T-helper 17 cell (primary cell): ENCODE results near the gene TBC1D22A. TPM values are rescaled to one million over a fixed set of nuclear protein-coding genes. Genes with fewer than 3 reads are reported as not detected.
A peak's percentile ranks its signal among the peaks of the same experiment; 100 is the strongest.

Experiments
- ATAC-seq: fragments of 150-1000 bp; cut with Tn5 transposase; 2 replicates; pipeline ENCODE4 v1.10.0; 2021; ENCODE audit warnings: mild to moderate bottlenecking, moderate library complexity
- DNase-seq, 3 donors: peaks; one replicate each; pipeline versions ENCODE4 v3.0.0 to v3.0.0-alpha.2; 2020 to 2021
- H3K9me3 ChIP-seq: one replicate; pipeline ENCODE4 v1.7.0; 2013; ENCODE audit warnings: low read length, mild to moderate bottlenecking; ENCODE audit not compliant: control insufficient read depth, poor library complexity, severe bottlenecking
- H3K27ac Mint-ChIP-seq: one replicate; pipeline ENCODE4 v1.8.0; 2022; ENCODE audit warnings: mild to moderate bottlenecking, moderate library complexity, mixed read lengths
- H3K27me3 Mint-ChIP-seq: one replicate; pipeline ENCODE4 v1.8.0; 2022; ENCODE audit warnings: mixed read lengths
- H3K36me3 Mint-ChIP-seq: one replicate; pipeline ENCODE4 v1.8.0; 2022; ENCODE audit warnings: low read depth, mixed read lengths
- H3K4me1 Mint-ChIP-seq: one replicate; pipeline ENCODE4 v1.8.0; 2022; ENCODE audit warnings: mild to moderate bottlenecking, mixed read lengths
- H3K4me3 Mint-ChIP-seq: one replicate; pipeline ENCODE4 v1.8.0; 2022; ENCODE audit warnings: mild to moderate bottlenecking, moderate library complexity, mixed read lengths
- total RNA-seq, 4 donors: library from RNA in 2 of 4; stranded (reverse) in 2 of 4; gene quantifications; one replicate each; pipeline ENCODE4 v1.2.3 and lab custom pipeline; 2022 to 2026

TBC1D22A gene
- total RNA-seq, 2 donors from 2014 or later = 42.1 to 43.8 TPM

DNA sequence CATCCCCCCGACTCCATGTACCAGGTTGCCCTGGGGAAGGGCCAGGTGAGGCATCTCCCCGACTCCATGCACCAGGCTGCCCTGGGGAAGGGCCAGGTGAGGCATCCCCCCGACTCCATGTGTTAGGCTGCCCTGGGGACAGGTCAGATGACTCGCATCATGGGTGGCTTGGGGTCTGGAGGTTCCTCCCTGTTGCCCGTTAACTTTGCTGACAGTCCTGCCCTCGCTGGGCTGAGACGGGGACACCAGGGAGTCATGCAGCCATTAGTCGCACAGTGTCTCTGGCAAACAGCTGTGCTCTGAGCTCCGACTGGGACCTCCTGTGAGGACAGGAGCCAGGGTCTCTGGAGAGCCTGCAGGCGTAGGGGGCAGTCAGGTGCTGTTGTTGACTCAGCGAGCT lies 336.1 kb downstream of the TBC1D22A start:
- Mint-ChIP-seq H3K4me1 (peaks cover 5% of the 10 kb centered on the region), H3K27ac (no peak overlapping the region), H3K4me3 (no peak overlapping the region), H3K27me3 (no peaks in the 10 kb centered on the region), H3K36me3 (peaks cover 2% of the 10 kb centered on the region)
- ATAC-seq (no peak), DNase-seq (no peak)
- H3K9me3 ChIP-seq = no peaks in the 10 kb centered on the region

DNA sequence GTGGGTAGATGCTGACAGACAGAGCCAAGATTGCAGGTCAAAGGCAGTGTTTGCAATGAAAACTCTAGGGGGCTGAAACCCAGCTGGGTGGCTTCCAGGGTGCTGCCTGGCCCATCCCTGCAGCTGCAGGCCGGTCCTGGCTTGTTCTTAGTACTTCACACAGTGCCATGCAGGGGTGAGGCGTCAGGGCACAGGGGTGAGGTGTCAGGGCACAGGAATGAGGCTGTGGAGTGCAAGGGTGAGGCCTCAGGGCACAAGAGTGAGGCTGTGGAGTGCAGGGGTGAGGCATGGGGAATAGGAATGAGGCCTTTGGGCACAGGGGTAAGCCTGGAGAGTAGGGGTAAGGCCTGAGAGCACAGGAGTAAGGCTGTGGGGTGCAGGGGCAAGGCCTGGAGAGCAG lies 337.6 kb downstream of the TBC1D22A start:
- peaks cover 2% of the 10 kb centered on the region for H3K36me3 Mint-ChIP-seq
- no peaks in the 10 kb centered on the region for H3K9me3 ChIP-seq
- ATAC-seq (no peak), DNase-seq (no peak)
- peaks cover 5% of the 10 kb centered on the region for H3K4me1 Mint-ChIP-seq
- no peak overlapping the region for H3K4me3 Mint-ChIP-seq
- H3K27ac Mint-ChIP-seq = no peak overlapping the region
- H3K27me3 Mint-ChIP-seq = no peaks in the 10 kb centered on the region

DNA sequence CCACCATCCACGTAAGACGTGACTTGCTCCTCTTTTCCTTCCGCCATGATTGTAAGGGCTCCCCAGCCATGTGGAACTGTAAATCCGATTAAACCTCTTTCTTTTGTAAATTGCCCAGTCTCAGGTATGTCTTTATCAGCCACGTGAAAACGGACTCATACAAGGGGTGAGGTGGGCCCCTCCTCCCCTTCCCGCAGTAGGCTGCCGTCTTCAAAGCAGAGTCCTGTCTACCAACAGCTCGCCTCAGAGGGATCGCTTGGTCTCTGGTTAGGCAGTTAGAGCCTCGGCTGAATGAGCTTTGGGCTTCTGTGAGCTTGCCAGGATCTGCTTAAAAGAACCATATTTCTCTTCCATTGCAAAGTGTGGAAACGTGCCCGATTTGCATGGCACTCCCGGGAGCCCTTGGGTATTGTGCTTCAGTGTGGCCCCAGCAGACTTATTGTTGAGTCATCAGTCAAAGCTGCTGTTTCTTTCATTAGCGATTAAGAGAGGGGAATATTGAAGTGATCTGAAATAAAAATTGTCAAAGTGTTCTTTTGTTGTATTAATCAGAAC lies 338.3 kb downstream of the TBC1D22A start:
- Mint-ChIP-seq H3K27me3 (no peaks in the 10 kb centered on the region), H3K4me3 (no peak overlapping the region), H3K4me1 (peaks cover 5% of the 10 kb centered on the region)

DNA sequence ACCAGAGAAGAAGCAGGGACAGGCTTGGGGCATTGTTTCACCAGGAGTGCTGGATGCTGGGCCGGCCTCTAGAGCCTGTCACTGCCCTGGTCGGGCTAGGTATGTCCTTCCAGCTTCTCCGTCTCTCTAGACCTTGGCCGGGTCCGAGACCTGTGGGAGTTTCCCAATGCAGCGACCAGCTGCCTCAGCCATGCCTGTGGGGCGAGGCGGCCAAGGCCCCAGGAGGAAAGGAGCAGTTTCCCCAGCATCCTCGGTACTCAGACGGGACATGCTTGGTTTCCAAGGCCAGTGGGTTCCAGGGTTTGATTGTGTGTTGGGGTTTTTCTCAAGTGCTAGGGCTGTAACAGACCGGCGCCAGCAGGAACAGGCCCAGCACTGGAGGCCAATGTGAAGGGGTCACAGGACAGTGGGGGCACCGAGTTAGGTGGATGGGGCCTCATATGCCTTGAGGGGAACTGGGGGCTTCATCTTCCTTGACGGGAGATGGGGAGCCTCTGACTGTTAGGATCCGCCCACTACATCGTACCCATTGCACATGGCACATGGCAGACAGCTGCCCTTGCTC lies 339.0 kb downstream of the TBC1D22A start:
- no peak for DNase-seq
- ATAC-seq = no peak

More for the DNA sequence above, 338.3 kb downstream of the TBC1D22A start:
- no peaks in the 10 kb centered on the region for H3K9me3 ChIP-seq
- Mint-ChIP-seq H3K27ac (no peak overlapping the region), H3K36me3 (peaks cover 2% of the 10 kb centered on the region)
- DNase-seq (no peak), ATAC-seq (no peak)

DNA sequence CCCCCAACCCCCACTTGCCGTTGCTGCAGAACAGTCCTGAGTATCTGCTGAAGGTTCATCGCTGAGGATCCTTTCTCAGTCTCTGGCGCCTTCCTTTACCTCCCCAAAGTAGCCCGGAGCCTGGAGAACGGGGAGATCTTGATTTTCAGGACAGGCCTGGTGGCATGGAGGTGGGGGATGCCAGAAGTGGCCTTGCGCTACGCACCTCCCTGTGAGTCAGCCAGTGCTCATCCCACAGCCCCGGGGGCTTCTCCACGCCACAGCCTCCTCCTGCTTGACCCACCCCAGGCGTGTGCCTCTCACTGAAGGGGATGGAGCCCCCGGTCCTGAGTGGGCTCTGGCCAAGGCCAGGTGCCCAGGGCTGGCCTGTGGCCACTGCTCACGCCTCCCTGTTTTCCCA lies 339.6 kb downstream of the TBC1D22A start:
- Mint-ChIP-seq H3K4me1 (peaks cover 5% of the 10 kb centered on the region), H3K4me3 (no peak overlapping the region), H3K36me3 (peaks cover 2% of the 10 kb centered on the region), H3K27me3 (no peaks in the 10 kb centered on the region), H3K27ac (no peak overlapping the region)
- ATAC-seq (no peak), DNase-seq (no peak)
- no peaks in the 10 kb centered on the region for H3K9me3 ChIP-seq

More for the DNA sequence above, 339.0 kb downstream of the TBC1D22A start:
- Mint-ChIP-seq H3K27me3 (no peaks in the 10 kb centered on the region), H3K36me3 (peaks cover 2% of the 10 kb centered on the region), H3K4me1 (peaks cover 9% of the 10 kb centered on the region), H3K27ac (no peak overlapping the region), H3K4me3 (no peak overlapping the region)
- no peaks in the 10 kb centered on the region for H3K9me3 ChIP-seq

DNA sequence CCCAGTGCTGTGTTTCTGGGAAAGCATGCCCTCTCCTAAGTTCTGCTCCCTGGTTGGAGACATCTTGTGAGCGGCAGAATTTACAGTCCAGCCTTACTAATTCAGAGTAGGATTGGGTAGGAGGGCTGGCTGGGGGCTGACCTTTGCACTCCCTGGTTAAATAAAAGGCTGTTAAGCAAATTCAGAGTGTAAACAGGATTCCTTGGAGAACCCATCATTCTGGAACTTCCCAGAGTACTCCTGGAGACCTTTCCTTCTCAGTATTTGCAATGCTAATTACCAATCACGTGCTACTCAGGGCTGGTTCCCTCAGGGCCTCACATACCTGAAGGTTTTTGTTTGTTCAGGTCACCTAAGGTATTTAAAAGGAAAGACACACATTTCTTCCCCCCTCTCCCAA lies 340.2 kb downstream of the TBC1D22A start:
- peaks cover 2% of the 10 kb centered on the region for H3K36me3 Mint-ChIP-seq
- DNase-seq = no peak
- H3K27ac Mint-ChIP-seq = no peak overlapping the region
- H3K9me3 ChIP-seq = no peaks in the 10 kb centered on the region
- ATAC-seq = no peak
- H3K27me3 Mint-ChIP-seq = no peaks in the 10 kb centered on the region
- no peak overlapping the region for H3K4me3 Mint-ChIP-seq
- H3K4me1 Mint-ChIP-seq = peaks cover 6% of the 10 kb centered on the region

DNA sequence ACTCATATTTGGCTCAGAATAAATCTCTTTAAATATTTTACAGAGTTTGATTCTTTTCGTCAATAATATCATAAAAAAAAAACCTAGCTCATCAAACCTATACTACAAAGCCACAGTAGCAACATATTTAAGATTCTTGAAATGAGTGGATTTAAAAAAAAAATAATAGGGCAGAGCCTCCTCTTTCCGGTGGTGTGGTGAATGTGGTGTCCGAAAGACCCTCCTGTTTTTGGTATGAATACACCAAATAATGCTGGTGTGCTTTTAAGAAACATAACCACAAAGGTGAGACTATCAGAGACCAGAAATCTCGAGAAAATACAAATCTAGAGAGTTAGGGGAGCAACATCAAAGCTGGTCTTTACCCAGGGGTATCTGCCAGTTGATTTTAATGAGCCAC lies 342.6 kb downstream of the TBC1D22A start:
- no peak for ATAC-seq
- H3K27ac Mint-ChIP-seq = no peak overlapping the region

DNA sequence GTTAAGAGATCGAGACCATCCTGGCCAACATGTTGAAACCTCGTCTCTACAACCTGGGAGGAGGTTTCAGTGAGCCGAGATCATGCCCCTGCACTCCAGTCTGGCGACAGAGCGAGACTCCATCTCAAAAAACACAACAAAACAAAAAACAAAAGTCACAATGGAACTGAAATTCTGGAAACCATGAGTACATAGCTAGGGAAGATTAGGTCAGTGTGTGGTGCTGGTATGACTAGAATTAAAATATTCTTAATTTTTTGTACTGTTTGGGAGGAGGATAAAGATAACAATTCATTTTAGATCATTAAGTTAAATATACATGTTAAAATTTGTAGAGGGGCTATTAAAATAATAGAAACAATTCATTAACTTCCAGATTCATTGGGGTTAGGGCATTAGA lies 344.4 kb downstream of the TBC1D22A start:
- H3K9me3 ChIP-seq = no peaks in the 10 kb centered on the region
- Mint-ChIP-seq H3K36me3 (no peaks in the 10 kb centered on the region), H3K27me3 (no peaks in the 10 kb centered on the region), H3K4me1 (peaks cover 11% of the 10 kb centered on the region), H3K27ac (peak overlapping the region; percentile 6), H3K4me3 (no peak overlapping the region)
- DNase-seq (no peak), ATAC-seq (no peak)

More for the DNA sequence above, 342.6 kb downstream of the TBC1D22A start:
- no peaks in the 10 kb centered on the region for H3K9me3 ChIP-seq
- no peak for DNase-seq
- peaks cover 2% of the 10 kb centered on the region for H3K36me3 Mint-ChIP-seq
- H3K27me3 Mint-ChIP-seq = no peaks in the 10 kb centered on the region
- peaks cover 6% of the 10 kb centered on the region for H3K4me1 Mint-ChIP-seq
- H3K4me3 Mint-ChIP-seq = no peak overlapping the region

DNA sequence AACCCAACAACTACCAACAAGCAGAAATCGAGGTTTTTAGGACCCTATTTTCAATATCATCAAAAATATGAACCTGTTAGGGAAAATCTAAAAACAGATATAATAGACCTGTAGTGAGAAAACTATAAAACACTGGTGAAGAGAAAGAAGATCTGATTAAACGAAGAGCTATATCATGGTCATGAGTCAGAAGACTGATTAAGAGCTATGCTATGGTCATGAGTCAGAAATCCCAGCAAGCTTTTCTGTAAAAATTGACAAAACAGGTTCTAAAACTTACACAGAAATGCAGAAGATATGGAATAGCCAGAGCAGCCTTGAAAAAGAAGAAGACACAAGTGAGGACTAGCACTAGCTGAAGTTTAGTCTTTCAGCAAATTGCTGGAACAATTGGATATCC lies 345.0 kb downstream of the TBC1D22A start:
- Mint-ChIP-seq H3K4me1 (peaks cover 11% of the 10 kb centered on the region), H3K27me3 (no peaks in the 10 kb centered on the region), H3K36me3 (no peaks in the 10 kb centered on the region), H3K4me3 (no peak overlapping the region), H3K27ac (no peak overlapping the region)
- no peak for ATAC-seq
- DNase-seq = no peak
- H3K9me3 ChIP-seq = no peaks in the 10 kb centered on the region

DNA sequence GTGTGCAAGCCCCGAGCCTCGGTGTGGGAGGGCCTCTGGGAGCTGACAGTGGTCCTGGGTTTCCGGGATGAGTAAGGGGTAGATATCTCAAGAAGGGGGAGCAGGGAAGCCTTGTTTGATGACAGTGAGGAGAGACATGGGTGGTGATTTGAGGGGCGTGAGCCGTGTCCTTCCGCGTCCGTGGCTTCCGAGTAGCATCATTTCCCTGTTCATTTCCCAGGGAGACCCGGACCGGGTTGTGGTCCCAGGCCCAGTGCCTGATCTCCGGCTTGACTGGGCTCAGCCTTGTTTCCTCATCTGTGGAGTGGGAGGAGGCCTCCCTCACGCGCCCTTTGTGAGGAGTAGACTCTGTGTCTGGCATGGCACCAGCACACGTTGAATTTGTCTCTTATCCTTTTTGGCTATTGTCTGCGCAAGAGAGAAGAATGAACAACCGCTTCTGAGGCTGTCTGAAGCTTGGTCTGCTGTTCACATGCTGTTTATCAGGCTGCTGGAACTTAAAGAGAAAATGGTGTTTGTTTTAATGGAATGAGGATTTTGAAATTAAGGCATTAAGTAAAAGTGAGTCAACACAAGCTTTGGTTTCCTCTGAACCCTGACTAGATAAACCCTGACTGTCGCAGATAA lies 348.5 kb downstream of the TBC1D22A start:
- no peaks in the 10 kb centered on the region for H3K9me3 ChIP-seq
- Mint-ChIP-seq H3K4me3 (no peak overlapping the region), H3K4me1 (peaks cover 12% of the 10 kb centered on the region), H3K36me3 (no peaks in the 10 kb centered on the region), H3K27me3 (no peaks in the 10 kb centered on the region), H3K27ac (no peak overlapping the region)
- ATAC-seq = no peak
- DNase-seq = no peak

DNA sequence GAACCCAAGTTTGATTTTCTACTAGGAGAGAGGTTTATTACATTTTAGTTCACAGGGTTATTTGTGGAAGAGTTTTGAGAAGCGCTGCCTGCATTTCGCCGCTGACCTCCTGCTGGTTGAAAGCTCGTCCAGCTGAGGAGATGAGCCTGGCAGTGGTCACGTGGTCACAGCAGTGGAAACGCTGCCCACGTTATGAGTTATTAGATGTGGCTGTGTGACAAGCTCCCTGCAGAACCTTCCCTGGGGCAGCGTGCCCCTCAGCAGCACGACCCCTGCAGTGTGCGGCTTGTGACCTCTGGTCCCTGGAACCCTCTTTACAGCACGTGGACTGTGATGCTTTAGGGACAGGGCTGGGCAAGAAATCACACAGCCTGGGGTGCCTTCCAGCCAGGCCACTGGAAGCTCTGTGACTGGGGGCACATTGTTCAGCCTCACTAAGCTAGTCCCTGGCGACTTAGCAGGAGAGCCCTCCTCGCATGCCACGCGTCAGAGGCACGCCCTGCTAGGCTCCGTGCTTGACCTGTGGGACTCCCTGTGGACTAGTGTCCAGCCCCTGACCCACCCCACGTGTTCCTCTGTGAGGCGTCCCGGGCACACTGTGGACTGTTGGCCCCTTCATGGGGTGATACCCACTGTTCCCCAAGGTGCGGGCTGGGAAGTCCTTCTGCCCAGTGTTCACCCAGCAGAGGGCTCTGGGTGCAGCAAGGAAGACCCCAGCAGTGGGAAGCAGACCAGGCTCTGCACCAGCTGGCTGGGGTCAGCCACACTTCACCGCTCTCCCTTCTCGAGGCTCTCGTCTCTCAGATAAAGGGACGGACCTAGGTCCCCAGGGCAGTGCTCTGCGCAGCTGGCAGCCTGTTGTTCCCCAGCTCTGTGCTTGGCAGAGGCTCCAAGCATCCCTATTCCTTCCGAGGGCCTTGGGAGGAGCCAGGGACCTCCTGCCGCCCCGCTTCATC lies 349.5 kb downstream of the TBC1D22A start:
- ATAC-seq = no peak
- no peaks in the 10 kb centered on the region for H3K9me3 ChIP-seq
- DNase-seq = no peak
- Mint-ChIP-seq H3K4me1 (peaks cover 12% of the 10 kb centered on the region), H3K36me3 (no peaks in the 10 kb centered on the region), H3K27ac (no peak overlapping the region), H3K4me3 (no peak overlapping the region), H3K27me3 (no peaks in the 10 kb centered on the region)

DNA sequence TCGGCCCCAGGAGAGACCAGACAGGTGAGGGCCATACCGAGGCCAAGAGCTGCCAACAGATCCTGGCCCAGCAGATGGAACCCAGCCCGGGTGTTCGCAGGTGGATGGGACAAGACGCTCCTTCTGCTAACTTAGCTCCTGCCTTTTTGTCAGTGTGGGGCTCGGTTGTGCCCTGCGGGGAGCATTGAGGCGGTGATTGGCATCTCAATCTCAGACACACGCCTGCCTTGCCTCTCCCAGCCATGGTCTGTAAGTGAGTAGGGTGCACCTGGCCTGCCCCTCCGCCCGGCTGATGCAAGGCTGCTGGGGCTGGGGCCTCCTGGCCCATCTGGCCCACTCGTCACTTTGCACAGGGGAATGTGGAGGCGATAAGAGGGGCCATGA lies 350.1 kb downstream of the TBC1D22A start:
- ATAC-seq (no peak), DNase-seq (no peak)
- H3K4me1 Mint-ChIP-seq = peaks cover 11% of the 10 kb centered on the region
- no peak overlapping the region for H3K27ac Mint-ChIP-seq
- no peak overlapping the region for H3K4me3 Mint-ChIP-seq
- no peaks in the 10 kb centered on the region for H3K36me3 Mint-ChIP-seq
- H3K27me3 Mint-ChIP-seq = no peaks in the 10 kb centered on the region
- no peaks in the 10 kb centered on the region for H3K9me3 ChIP-seq
